HG03342 (cell line): ENCODE results near the gene SOX10.
"Not testable (repeated sequence)": the region's sequence is repeated elsewhere in the genome, so short reads cannot be mapped to it uniquely, and the experiment has no call there.

Experiments
- ATAC-seq: cut with Tn5 transposase; IDR thresholded peaks from one replicate; pipeline ENCODE4 v1.9.1; 2021; ENCODE audit warnings: mild to moderate bottlenecking, moderate library complexity; ENCODE audit not compliant: unreplicated experiment

Gene SOX10

DNA sequence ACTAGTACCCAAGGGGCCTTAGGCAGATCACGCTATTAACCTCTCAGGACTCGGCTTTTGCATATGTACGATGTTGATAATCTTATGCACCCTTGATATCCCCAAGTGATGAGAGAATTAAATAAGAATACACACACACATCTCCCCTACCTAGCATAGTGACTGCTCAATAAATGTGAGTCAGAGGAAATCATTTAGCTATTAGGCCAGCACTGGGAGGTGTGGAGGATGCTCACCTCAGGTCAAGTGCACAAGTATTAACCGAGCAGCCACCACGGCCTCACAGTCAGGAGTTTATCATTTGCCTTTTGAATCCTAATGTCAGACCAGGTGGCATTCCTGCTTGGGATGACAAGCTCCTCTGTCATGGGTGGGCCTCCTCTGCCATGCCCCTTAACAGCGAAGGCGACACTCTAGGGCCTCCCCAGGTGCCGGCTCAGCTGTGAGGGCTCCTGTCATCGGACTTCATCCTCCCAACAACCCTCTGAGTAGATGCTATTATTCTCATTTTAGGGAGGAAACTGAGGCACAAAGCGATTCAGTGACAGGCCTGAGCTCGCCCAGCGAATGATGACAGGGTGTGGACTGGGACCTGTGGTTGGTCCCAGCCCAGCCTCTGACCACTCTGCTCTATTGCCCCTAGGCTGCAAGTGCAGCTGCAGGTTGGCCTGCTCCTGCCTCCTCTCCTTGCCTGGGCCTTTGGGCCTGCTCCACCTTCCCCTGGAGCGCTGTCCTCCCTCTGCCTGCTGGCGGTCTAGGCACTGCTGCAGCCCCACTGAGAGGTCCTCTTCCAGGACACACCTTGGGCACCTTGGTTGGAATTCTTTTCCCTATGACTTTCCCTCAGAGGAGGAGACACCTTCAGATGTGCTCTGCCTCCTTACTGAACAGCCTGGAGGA, 5.0 kb upstream of the SOX10 start:
- ATAC-seq, result no peak

DNA sequence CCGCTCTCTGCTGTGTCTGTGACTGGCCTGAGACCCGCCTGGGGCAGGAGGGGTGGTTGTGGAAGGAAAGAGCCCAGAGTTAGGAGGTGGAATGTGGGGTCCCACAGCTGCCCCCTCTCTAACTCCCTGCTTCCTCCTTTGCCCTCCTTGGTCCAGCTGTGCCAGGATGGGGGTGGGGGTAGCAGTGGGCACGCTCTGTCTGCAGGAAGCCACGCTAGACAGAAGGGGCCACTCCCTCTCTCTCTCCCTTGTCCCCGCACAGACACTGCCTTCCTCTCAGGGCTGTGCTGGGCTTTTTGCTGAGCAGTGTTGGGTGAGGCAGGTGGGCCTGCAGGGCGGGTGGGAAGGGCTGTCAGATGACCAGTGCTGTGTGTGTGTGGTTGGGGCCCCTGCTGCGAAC, 2.0 kb upstream of the SOX10 start:
- no peak for ATAC-seq

DNA sequence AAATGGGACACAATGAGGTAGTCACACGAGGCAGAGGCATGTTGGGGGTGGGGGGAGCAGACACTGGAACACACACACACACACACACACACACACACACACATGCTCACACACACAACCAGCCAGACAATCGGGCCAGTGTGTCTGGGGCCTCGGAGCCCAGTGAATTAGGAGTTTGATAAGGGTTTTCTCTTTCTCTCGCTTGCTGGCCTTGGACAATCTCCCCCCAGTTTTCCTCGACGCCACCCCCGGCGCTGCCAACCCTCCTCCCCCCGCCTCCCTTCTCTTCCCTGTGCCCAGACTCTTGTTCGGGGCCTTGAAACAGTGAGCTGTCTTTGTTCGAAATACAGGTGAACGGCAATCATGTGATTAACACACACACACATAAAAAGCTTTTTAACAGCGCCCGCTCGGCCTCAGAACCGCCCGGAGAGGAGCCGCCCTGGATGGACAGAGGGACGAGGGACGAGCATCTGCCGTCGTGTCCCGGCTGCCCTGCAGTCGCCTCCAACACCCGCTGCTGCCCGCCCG, 1.5 kb upstream of the SOX10 start:
- ATAC-seq, result no peak

DNA sequence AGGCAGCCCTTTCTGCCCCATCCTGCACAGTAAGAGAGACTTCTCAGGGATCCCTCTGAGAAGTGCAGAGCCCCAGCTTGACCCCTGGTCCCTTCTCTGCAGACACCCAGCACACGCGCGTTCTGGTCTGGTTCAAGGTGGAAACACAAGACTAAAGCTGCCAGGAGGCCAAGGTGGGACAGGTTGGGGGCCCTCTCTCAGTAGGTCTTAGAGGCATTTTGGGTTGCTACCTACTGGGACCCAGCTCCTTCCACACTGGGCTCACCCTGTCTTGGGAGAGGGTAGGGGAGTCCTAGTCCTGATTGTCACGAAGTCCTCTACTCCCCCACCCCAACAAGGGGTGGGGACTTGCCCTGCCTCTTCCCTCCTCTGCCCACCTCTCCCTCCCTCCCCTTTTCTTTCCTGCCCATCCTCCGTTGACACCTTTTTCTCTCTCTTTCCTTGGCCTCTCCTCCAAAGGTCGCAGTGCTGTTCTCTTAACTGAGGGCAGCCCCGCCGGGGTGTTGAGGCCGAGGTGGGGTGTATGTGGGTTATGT, 763 bp upstream of the SOX10 start:
- no peak for ATAC-seq

DNA sequence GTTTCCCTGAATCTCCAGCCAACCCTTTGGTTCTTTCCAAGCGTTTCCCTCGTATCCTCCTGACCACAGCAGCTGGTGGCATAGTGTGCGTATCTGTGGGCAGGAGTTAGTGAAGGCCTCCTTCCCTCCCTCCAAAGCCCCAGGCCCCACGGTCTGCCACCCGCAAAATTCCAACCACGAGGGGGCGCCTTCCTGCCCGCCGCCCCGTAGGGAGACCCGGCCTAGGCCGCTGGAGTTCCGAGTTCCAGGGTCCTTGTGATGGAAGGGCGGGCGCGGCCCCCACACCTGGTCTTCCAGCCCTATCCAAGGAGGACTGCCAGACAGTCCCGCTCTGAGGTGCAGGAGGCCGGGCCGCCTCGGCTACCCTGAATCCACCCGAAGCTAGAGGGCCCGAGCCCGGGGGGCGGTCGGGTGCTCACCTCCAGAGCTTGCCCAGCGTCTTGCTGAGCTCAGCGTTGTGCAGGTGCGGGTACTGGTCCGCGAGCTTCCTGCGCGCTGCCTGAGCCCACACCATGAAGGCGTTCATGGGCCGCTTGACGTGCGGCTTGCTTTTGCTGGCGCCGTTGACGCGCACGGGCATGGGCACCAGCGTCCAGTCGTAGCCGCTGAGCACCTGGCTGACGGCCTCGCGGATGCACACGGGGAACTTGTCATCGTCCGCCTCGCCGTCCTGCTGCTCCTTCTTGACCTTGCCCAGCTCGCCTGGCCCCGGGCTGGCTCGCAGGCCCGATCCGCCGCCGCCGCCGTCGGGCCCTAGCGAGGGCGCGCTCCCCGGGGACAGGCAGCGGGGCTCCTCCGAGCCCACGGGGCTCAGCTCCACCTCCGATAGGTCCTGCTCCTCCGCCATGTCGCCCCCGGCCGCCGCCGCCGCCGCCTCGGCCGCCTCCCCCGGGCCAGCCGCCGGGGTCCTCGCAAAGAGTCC, 1.2 kb downstream of the SOX10 start:
- ATAC-seq, result no peak

DNA sequence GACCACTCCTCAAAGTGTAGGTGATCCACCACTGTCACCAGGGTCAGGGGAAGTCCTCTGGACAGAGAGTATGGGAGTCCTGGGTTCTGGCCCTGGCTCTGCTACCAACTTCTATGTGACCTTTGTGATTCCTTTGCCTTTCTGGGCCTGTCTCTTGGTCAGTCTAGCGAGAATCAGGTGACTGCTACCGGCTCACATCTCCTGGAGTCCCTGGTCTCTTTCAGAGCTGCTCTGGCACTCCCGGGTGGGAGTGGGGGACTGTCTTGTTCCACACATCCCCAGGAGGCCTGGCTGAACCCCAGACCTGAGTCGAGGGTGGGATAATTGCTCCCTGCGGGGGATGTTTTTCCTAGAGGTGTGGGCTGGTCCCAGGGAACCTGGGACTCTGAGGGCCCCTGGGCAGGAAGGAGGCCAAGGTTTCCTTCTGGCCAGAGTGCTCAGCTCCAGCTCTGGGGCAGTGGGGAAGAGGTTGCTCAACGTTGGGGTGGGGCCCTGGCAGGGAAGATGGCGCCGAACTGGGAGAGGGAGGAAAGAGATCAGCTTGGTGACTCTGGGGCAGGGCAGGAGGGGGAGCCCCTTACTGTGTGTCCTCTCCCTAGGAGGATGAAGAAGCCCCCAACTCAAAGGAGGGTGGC, 2.1 kb downstream of the SOX10 start:
- no peak for ATAC-seq

DNA sequence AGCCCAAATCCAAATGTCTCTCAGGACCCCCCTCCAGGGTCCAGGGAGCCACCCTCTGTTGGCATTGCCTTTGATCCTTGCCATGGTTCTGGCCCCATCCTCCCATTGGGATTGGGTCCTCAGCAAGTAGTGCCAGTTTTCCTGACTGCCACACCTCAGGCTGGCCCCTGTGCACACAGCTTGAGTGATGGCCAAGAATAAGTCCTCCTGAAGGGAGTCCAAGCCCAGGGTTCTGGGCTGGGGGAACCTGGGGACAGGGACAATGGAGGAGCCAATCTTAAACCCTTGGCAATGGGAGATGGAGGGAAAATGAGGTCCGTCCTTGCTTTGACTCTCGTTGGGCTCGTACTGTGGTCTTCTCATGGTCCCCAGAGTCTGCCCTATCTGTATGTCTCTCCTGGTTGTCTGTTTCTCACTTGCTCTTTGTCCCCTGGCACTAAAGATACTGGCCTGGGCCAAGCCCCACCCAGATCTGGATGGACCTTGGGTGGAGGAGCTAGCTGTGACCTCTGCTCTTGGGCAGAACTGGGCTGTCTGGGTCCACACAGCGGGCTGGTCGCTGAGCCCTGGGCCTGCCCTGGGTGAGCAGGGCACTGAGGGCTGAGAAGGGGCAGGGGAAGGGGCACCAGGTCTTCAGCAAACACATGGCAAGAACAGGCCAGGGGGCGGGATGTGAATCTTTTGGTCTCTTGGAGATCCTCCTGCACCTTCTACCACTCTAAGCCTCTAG, 2.9 kb downstream of the SOX10 start:
- ATAC-seq, result no peak

DNA sequence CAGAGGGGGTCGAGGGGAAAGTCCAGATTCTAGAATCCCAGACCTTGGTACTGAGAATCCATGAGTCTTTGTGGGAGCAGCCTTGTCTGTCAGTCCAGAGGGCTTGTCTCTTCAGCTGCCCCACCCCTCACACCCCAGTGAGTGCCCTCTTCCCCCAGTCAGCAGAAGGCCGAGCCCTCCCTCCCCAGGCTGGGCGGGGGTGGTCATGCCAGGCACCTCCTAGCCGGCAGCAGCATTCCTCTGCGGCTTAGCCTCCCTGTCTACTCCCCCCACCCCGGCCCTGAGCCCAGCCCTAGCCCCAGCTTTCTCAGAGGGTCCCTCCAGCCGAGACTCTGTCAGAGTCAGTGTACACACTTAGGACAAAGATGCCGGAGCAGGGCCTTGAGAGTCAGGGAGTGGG, 4.6 kb downstream of the SOX10 start:
- no peak for ATAC-seq

DNA sequence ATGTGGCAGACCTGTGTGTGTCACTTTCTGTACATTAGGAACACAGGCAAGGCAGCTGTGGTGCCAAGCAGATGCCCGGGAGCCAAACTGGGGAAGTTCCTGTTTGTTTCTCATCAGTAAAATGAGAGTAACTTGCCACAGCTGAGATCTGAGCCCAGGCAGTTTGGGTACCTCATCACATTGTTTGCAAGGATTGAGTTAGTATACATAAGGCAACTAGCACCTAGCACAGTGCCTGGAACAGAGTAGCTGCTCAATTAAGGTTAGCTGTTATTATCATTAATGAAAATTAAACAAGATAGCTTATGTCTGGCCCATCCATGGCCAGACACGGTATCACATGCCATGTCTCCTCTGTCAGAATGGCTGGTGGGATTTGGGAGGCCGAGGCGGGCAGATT, 7.8 kb downstream of the SOX10 start:
- no peak for ATAC-seq

DNA sequence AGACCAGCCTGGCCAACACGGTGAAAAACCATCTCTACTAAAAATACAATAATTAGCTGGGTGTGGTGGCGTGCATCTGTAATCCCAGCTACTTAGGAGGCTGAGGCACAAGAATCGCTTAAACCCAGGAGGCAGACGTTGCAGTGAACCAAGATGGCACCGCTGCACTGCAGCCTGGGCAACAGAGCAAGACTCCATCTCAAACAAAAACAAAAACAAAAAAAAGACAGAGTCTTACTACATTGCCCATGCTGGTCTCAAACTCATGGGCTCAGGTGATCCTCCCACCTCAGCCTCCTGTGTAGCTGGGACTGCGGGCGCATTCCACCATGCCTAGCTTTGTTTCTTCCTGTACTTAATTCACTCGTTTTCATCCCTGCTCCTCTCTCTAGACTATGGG, 8.3 kb downstream of the SOX10 start:
- not testable (repeated sequence) for ATAC-seq

DNA sequence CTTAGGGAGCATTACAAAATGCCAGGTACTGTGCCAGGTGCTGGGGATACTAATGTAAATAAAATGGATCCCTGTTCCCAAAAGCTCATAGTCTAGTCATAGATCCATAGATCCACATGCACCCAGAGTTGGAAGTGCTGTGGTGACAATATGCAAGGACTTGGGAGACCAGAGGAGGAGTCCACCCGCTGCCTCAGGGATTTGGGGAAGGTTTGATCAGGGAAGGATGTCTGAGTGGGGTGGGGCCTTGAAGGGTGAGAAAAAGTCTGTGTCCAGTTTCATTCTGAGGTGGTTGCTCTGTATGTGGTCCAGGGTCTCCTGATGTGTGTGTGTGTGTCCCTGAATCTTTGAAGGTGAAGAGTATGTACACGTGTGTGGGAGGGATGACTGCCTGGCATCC, 9.2 kb downstream of the SOX10 start:
- ATAC-seq, result no peak

DNA sequence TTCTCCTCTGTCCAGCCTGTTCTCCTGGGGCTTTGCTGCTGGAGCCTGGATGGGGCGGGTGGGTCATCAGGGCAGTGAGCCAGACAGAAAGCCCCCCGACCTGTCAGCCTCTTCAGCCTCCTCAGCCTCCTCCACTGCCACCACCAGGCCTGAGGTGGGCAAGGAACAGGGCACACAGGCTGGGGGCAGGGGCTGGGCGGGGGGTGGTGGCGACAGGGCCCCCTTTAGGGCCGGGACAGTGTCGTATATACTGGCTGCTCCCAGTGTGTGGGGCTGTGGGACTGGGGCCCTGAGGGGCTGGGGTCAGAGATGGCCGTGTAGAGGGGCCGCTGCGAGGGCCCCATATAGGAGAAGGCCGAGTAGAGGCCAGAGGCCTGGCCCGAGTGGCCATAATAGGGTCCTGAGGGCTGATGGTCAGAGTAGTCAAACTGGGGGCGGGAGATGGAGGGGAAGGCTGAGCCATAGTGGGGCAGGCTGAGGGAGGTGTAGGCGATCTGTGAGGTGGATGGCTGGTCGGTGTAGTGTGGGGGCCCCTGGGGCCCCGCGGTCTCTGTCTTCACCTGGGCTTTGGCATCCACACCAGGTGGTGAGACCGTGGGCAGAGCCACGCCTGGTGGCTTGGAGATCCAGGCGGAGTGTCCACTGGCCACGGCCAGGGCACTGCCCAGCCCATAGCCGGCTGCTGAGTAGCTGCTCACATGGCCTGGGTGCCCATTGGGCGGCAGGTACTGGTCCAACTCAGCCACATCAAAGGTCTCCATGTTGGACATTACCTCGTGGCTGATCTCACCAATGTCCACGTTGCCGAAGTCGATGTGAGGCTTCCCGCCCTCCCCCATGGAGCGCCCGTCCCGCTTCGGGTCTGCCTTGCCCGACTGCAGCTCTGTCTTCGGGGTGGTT, 10.8 kb downstream of the SOX10 start:
- no peak for ATAC-seq

DNA sequence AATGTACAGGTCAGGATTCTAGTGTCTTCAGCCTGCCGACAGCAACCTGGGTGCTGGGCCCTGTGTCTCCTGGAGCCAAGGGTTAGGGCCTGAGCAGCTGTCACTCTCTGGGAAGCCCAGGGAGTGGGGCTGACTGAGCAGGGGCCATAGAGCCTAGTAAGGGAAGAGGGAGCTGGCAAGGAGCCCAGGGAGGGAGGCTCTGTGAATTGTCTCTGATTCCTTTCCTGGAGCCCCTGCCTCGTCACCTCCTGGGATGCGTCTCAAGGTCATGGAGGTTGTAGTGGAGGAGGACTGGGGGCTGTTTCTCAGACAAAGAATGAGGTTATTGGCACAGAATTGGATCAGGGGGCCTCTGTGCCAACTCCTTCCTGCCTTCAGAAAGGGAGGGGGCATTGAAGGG, 11.8 kb downstream of the SOX10 start:
- ATAC-seq, result no peak

DNA sequence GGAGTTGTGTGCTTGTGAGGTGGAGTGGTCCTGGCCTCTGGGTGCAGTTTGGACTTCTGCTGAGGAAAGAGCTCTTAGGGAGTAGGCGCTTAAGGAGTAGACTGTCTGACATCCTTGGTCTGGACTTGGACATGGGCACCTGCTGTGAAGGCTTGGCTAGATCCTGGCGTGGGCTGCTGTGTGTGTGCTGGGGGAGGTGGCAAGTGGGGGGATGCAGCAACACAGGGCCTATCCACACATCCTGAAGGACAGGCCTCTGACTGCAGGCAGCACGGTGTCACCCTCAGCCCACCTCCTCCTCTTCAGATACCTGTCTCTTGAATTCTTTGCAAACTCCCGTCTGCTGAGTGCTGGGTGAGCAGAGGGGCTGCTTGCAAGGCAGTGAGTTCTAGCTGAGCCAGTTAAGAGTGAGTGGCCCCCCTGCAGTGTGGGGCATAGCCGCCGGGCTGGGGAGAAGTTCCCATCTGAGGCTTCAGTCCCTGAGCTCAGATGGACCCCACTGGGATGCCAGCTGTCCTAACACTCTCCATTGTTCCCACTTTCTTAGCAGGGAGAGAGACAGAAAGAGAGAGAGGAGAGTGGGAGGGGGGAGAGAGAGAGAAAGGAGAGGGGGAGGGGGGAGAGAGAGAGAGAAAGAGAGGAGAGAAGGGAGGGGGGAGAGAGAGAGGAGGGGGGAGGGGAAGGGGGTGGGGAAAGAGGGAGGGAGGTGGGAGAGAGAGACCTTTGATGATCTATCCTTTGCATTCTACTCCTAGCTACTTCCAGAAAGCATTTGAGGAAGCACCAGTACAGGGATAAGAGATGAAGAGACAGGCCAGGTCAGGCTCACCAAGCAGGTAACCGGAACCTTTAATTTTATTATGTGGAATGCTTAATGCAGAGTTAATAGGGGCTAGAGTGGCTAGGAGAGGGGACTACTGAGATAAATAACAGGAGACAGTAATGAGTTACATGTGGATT, 12.6 kb downstream of the SOX10 start:
- ATAC-seq, result no peak

DNA sequence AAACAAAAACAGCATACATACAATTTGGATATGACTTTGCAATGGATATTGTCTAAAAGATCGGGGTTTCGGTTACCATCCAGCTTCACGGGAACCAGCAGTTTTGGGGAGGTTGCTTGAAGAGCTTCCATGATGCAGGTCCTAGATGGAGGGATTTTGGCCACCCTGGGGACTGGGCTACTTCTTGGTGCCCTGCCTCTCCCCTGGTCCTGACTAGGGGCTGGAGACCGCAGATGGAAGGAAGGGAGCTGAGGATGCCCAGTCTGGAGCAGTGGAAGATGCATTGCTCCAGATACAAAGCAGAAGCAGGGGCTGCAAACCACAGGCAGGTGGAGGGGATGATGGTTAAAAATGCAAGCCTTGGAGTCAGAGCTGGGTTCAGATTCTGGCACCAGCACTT, 13.5 kb downstream of the SOX10 start:
- no peak for ATAC-seq

DNA sequence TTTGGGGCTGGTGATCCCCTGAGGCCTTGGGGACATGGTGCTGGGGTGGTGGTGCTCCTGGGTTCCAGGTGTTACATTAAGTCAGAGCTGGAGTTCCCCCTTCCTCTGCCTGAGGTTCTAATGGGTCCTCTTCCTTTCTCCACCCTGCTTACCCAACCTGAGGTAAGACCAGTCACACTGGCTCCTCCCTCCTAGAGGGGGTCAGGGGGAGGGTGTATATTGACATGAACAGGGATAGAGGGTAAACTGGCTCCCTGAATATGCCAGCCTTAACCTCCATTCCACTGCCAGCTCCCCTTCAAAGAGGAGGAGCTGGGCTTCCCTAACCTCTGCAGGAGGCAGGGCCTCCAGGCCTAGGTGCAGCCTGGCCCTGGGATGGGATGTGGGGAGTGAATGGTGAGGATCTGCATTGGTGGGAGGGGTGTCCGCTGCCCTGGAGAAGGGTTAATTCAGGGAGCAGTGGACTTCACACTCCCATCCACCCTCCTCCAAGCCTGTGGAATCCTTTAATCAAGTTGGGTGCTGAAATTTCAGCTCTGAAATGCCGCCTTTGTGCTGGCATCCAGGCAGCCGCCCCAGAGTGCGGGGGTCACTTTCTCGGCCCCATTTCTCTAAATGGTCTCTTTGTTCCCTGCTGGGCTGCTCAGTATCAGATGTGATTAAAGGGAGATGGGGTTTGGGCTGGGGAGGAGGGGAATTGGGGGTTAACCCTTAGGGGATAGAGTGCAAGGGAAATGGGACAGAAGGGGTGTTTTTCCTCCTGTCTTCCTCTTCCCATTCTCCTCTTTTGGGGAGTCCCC, 15.7 kb downstream of the SOX10 start:
- no peak for ATAC-seq
